Renal pelvis (tissue), 4 donors: ENCODE measurements around the gene NFKB1. TPM values are rescaled to one million over a fixed set of nuclear protein-coding genes. Genes with fewer than 3 reads are reported as not detected.

Experiments used
- DNase-seq: peaks from one replicate; pipeline ENCODE4 v3.0.0-alpha.2; 2013
- polyA plus RNA-seq, 3 donors: library from polyadenylated mRNA; unstranded; fragments of 120-200 nt; gene quantifications; one replicate each; pipeline ENCODE4 v1.2.1, GENCODE V29; 2013; ENCODE audit not compliant: insufficient read length in 3 of 3

NFKB1 gene
- polyA plus RNA-seq, 3 donors = 23.9 to 27.9 (median 27.8) TPM

GRCh38 chr4:102526532-102526931, 25.4 kb downstream of the NFKB1 start:
- DNase-seq = no peak

DNA sequence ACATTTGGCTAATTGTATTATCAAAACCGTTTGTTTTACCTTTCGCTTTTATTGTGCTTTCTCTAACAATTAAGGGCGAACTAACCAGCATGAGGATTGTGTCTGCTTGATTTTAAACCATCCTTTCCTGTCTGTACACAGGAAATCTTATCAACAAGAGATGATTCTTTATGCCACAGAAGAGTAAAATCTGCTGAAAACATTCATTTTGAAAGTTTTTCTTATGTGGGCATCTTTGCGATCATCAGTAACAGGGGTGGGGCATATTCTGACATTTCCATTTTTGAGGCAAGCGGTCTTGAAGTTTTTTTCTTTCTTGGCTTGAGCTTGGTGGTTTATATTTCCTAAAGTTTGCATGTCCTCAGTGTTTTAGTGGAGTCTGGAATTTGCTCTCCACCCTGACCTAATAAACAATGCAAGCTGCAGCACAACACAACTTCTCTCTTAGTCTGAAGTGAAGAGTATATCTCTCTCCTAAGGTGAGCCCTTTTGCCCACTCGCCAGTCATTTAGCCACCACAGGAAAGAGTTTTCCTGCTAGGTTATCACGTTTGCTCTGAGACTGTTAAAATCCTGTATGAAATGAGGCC, 26.6 kb downstream of the NFKB1 start:
- no peak for DNase-seq

DNA sequence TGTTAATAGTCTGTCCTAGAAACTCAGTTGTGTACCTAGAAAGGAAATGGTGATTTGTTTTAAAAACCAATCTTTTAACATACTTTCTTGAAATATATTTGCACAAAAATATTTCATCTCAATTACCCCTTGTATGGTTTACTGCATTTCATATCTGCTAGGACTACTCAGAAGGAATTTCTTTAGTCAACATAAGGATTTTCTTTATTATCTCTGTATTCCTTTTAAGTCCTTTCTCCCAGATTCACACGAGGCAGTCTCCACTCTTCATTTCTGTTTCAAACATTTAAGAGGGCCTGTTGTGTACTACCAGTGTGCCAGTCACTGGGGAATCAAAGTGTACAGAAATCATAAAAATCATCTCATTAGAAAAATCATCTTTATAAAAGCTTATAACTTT, 28.8 kb downstream of the NFKB1 start:
- DNase-seq = no peak

- DNase-seq = no peak
These were observed 29.8 kb downstream of the NFKB1 start for GRCh38 chr4:102530986-102531385.

- DNase-seq = no peak
These were observed 30.3 kb downstream of the NFKB1 start for GRCh38 chr4:102531462-102531861.

GRCh38 chr4:102533348-102533747, 32.2 kb downstream of the NFKB1 start:
- DNase-seq = no peak

DNA sequence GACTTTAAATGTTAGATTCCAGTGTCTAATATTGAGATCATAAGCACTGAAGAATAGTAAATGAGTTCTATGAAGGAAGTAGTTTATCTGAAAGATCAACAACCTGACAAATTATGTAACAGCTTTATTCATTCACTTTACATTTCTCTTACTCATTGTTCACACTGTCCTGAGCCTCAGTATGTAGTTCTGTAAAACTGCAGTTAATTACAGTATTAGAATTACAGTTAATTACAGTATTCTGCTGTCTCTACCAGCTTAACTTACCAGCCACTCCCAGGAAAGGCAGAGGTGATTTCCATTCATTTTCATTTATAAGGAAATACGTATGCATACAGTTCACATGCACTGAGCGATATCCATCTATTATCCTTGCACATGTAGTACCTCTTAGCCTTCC, 32.7 kb downstream of the NFKB1 start:
- DNase-seq = no peak

DNA sequence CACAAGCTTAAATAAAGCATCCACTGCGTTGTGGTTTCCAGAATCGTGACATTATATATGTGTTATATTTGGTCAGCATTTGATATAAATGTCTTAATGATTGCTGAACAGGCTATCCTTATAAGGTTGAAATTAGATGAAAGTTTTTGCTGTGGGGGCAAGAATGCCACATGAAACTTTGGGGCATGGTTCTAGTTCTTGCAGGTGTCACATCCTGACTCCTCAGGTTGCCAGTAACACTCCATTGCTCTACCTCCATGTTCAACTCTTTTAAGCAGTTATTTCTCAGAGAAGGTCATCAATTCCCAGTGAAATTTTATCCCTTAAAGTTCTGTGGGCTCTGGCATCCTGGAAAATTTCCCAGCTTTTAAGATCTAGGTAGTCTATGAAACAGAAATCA, 33.7 kb downstream of the NFKB1 start:
- no peak for DNase-seq

GRCh38 chr4:102535398-102536082, 34.4 kb downstream of the NFKB1 start:
- no peak for DNase-seq

GRCh38 chr4:102536768-102537167, 35.6 kb downstream of the NFKB1 start:
- no peak for DNase-seq

DNA sequence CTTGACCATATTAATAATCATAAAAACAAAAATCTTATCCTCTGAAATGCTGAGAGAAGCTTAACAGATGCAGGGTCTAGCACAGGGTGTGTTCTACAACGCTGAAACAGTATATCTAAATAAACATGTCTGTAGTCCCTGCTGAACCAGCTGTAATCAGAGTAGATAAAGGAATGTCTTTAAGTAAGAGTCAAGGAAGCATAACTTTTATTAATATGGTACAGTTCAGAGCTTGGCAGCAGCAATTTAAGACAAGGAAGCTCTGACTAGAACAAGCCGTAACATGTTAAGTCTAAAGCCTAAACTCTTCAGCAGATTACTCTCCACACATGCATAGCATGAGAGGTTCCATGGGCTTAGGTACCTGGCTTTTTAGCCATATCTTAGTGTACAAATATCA, 36.1 kb downstream of the NFKB1 start:
- no peak for DNase-seq

DNA sequence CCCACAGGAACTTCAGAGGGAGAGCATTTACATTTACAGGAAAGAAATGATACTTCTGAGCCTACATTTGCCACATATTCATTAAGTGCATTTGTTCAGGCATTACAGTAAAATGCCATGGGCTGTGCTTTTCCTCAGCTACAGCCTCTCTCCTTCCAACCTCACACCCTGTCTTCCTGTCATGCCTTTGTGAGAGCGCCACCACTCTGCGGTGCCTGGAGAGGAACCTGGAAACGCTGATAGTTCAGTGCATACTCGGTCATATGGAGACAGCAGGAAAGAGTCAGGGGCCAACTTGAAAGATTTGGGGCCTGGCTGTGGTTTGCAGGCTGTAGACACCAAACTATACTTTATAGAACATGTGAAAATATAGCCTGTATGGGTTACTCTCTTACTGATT, 40.5 kb downstream of the NFKB1 start:
- no peak for DNase-seq

- DNase-seq = no peak
These were observed 42.1 kb downstream of the NFKB1 start for GRCh38 chr4:102543030-102543928.

DNA sequence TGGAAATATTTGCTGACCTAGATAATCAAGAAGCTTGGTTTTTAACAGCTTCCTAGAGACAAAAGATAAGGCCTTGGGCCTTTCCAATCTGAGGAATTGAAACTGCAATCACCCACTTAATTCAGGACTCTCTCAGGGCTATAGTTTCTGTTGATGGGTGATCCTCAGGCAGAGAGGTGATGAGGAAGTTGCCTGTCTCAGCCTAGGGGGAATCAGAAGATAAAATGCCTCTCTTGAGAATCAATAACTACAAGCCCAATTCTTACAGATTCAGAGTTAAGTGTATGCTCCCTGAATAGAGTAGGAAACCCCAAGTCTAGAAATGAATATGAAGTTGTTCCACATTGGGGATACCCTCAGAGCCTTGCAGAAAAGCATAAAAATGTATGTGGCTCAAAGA, 45.5 kb downstream of the NFKB1 start:
- no peak for DNase-seq

DNA sequence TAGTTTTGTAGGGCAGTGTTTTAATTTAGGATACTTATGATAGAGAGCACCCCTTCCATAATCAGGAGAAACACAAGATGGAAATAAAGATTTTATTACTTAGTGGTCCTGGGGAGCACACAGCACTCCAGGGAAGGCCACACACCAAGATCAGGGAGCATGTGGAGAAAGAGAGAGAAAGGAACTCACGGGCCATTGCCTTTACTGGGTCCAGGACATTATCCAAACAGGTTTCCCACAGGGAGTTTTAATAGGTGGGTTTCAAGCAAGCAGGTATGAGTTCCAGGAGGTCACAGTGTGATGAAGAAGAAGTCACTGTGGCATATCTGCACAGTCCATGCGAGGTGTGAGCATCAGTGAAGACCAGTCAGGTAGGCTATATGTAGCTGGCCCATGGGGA, 46.8 kb downstream of the NFKB1 start:
- DNase-seq = no peak

DNA sequence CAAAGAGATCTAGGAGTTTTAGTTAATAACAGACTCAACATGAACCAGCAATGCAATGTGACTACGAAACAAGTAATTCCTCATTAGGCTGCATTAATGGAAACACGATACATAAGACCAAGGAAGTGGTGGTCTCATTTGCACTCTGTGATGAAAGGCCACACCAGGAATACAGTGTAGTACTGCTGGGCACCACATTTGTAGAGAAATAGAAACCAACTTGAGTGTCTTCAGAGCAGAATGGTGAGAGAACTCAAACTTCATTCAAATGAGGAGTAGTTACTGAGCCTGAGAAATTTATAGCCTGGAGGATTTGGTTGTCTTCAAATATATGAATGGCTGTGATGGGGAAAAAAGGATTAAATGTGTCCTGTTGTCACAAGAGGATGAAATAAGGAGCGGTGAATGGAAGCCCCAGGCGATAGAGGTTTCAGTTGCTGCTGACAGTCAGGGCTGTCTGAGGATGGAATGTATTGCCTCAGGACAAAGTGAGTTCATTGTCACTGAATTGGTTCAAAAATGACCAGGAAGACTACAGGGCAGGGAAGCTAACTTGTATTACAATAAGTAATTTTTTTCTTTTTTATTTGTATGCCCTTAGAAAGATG, 50.9 kb downstream of the NFKB1 start:
- no peak for DNase-seq

- no peak for DNase-seq
These were observed 51.6 kb downstream of the NFKB1 start for GRCh38 chr4:102552781-102553180.

- no peak for DNase-seq
These were observed 52.8 kb downstream of the NFKB1 start for GRCh38 chr4:102553982-102554381.

- DNase-seq = no peak
These were observed 53.3 kb downstream of the NFKB1 start for GRCh38 chr4:102554482-102554881.

DNA sequence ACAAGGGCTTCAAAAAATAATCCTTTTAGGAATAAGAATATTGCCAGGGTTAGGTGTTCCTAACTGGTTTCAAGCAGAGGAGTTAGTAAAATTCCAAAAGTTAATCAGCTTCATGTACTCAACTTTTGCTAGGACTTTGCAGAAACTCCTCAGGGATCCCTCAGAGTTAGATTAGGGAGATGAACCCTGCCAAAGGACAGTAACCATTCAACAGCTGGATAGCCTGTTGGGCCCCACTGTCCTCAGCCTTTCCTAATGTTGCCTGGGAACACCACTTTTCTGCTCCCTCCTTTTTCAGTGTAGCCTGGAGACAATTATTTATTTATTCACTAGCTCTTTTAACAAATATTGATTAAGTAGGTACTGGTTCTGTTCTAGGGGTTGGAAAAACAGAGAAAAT, 53.8 kb downstream of the NFKB1 start:
- no peak for DNase-seq

GRCh38 chr4:102557636-102558035, 56.5 kb downstream of the NFKB1 start:
- DNase-seq = no peak

DNA sequence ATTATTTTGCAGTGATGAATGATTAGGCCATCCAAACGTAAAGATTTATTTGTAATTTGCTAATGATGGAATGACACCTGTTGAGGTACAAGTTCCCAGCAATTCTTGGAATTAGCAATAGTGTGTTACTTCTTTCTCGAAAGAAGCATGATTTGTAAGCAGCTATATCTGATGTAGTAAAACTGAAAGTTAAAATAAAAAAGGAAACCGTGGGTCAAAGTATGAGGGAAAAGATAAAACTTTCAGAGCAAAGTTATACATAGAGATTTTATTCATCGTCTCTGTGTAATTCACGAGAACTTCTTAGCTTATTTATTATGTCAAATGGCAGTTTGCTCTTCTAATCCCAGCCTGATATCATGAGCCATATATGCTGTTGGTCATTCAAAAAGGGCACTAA, 59.0 kb downstream of the NFKB1 start:
- no peak for DNase-seq
